ENCODE data around the gene SPTBN2. TPM values are rescaled to one million over a fixed set of nuclear protein-coding genes. Genes with fewer than 3 reads are reported as not detected.
A peak's percentile ranks its signal among the peaks of the same experiment; 100 is the strongest.

SPTBN2 gene
- total and polyA plus RNA-seq, 2 of the 8 experiments (the other 6 are each of a cell fraction or from before 2014, with no cell fraction given) = 19.1 to 69.0 TPM

GRCh38 chr11:66685276-66686099 lies 43.5 kb downstream of the SPTBN2 start:
- Histone ChIP-seq H3K4me3 (ENCODE audit: extremely low read depth in 1 of 4, insufficient read depth in 2 of 4, low read depth in 3 of 4, low read length in 4 of 4) (no peak overlapping the region), H3K27me3 (replicated peaks in 1 of 4; ENCODE audit: control insufficient read depth in 3 of 4, extremely low read depth in 1 of 4, insufficient read depth in 3 of 4, low read length in 3 of 4) (no peaks in the 10 kb centered on the region), H3K27ac (ENCODE audit: low read depth, low read length) (no peak overlapping the region), H3K4me1 (replicated peaks in 1 of 4; ENCODE audit: control insufficient read depth in 3 of 4, insufficient read depth in 4 of 4, low read length in 3 of 4) (no peaks in the 10 kb centered on the region), H4K8ac (ENCODE audit: extremely low read depth, insufficient read depth, low read length) (no peak overlapping the region), H3K4me2 (ENCODE audit: insufficient read depth in 1 of 2, low read depth in 2 of 2, low read length in 2 of 2) (no peak overlapping the region), H3K23me2 (ENCODE audit: low read depth, low read length) (no peaks in the 10 kb centered on the region), H3K14ac (ENCODE audit: insufficient read length) (no peak overlapping the region), H2AFZ (ENCODE audit: low read length) (no peak overlapping the region), H3K56ac (replicated peaks; ENCODE audit: insufficient read length, low read depth, low read length) (no peak overlapping the region), H3K79me1 (ENCODE audit: low read depth, low read length) (no peaks in the 10 kb centered on the region), H3K9ac (replicated peaks in 1 of 4; ENCODE audit: extremely low read depth in 1 of 4, low read depth in 3 of 4, low read length in 3 of 4) (no peak overlapping the region; a peak in 1 of 7 replicates), H3K4ac (replicated peaks; ENCODE audit: insufficient read length, low read depth, low read length) (no peak overlapping the region), H4K20me1 (replicated peaks in 1 of 2; ENCODE audit: control insufficient read depth in 1 of 2, insufficient read depth in 2 of 2, low read length in 2 of 2) (peaks cover 0 to 4% of the 10 kb centered on the region in 2 experiments), H2BK5ac (ENCODE audit: low read depth, low read length) (no peak overlapping the region), H3K9me3 (ENCODE audit: insufficient read depth in 2 of 2, low read depth in 1 of 2, low read length in 1 of 2) (0 out of 4 replicates have a peak, but pooled peaks cover 0 to 5% of the 10 kb centered on the region in 2 experiments), H3K18ac (ENCODE audit: extremely low read depth, low read length) (no peak overlapping the region), H3K23ac (ENCODE audit: insufficient read length) (no peak overlapping the region), H4K5ac (ENCODE audit: insufficient read length, low read depth, low read length) (no peak overlapping the region), H3K79me2 (ENCODE audit: control insufficient read depth in 1 of 2, insufficient read depth in 2 of 2, low read length in 2 of 2) (no peaks in the 10 kb centered on the region), H2AK5ac (ENCODE audit: low read depth, low read length) (no peak overlapping the region), H2BK120ac (replicated peaks; ENCODE audit: low read depth, low read length) (no peak overlapping the region), H4K91ac (replicated peaks; ENCODE audit: insufficient read length, low read length) (no peak overlapping the region), H3K36me3 (ENCODE audit: control insufficient read depth in 2 of 4, insufficient read depth in 4 of 4, low read length in 3 of 4) (peaks cover 9 to 46% (median 34%) of the 10 kb centered on the region in 4 experiments; a peak in 7 of 8 replicates), H2BK12ac (ENCODE audit: low read depth, low read length) (no peak overlapping the region), H2BK20ac (ENCODE audit: low read length) (no peak overlapping the region), H2BK15ac (ENCODE audit: low read length) (no peak overlapping the region)
- TF ChIP-seq CEBPB (IDR thresholded peaks at IDR 0.05; ENCODE audit: low read depth, low read length) (no peak), POLR2AphosphoS5 (IDR thresholded peaks at IDR 0.05; ENCODE audit: low read depth, low read length) (0 out of 2 replicates have a peak, but pooled peaks have one; percentile 26), TAF1 (IDR thresholded peaks at IDR 0.05; ENCODE audit: low read depth, low read length) (no peak), SP2 (IDR thresholded peaks at IDR 0.05; ENCODE audit: low read length) (no peak), YY1 (IDR thresholded peaks at IDR 0.05; ENCODE audit: low read depth, low read length) (no peak), SRF (IDR thresholded peaks at IDR 0.05; ENCODE audit: low read depth, low read length) (no peak)
- ChIA-PET CTCF (ENCODE audit: partially characterized antibody) (interaction anchor here (0.5 to 1.4 kb wide), 6 partner anchors 10 to 305 kb away, joined by 3 to 11 read pairs (median 4); no protein-coding TSS in a partner anchor), POLR2A (ENCODE audit: partially characterized antibody) (interaction anchor here (0.8 to 1.6 kb wide), 3 partner anchors 9 to 157 kb away, joined by 3 to 7 read pairs (median 3); partner anchors contain the start of gene RBM4B)
- no peak for DNase-seq (ENCODE audit: low read depth in 1 of 2, low spot score in 2 of 2)
- 93% methylated on average over 22 of the region's 27 CpGs; no CpG with 5 or more reads in 1 of the 2 experiments for WGBS, 2 experiments (ENCODE audit: extremely low coverage in 1 of 2, insufficient coverage in 1 of 2, insufficient read length in 1 of 2, insufficient replicate concordance in 2 of 2, low coverage in 1 of 2, low lambda C conversion rate in 2 of 2, missing lambda C conversion rate in 1 of 2)
- no peak for FAIRE-seq

Data from H1 (cell line).